Limb (tissue), 2 donors: ENCODE data around the gene CATSPER3.

Source experiments
- DNase-seq, 2 donors: peaks; one replicate each; pipeline ENCODE4 v3.0.0-alpha.2; 2016; ENCODE audit errors: extremely low spot score in 2 of 2

The CATSPER3 gene

DNA sequence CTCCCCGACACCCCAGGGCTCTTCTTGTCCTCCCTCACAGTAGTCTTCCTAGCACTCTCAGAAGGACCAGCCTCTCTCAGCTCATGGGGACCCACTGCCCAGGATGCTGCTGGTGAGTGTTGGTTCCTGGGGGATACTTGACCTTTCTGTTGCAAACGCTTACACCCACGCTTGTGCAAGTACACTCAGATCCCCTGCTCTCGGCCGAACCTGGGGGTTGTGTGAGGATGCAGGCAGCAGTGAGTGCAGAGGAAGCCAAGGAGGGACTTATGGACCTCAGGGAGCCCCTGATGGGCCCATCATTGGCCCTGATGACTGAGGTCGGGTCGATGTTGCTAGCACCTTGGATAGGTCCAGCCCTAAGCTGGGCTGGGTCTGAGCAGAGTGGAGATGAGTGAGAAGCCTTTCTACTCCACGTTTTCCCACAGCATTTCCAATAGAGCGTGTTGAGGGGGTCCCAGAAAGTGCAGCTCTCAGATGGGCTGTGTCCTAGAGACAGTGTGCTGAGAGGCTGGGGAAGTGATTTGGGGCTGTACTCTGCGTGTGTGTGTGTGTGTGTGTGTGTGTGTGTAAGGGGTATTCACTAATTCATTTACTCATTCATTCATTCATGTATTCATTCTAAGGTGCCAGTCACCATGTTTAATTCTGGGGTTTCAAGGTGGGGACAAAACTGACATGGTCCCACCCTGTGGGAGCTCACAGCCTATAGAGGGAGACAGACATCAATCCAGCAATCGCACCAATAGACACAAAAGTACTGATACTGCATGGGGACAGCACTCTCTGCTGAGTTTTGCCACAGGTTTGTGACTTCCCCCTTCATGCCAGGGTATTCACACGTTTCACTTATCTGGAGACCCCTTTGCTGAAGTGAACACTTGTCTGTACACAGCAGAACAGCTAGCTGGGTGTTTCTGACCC, 91.6 kb downstream of the CATSPER3 start:
- DNase-seq, result no peak

DNA sequence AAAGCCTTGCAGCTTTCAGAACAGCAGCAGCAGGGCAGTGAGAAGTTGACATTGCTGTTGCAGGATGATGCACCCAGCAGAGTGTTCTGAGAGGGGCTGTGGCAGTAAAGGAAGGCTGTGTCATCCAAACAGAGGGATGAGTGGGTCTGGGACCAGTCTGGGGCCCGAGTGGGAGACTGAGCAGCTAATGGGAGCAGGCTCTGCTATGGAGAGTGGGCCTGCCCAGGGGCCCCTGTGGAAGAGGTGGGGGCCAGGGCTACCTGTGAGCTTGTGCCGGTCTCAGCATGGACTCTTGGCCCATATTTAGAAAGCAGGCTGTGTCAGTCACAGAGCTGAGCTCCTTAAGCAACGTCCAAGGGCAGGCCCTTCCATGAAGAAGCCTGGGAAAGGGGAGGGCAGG, 92.3 kb downstream of the CATSPER3 start:
- no peak for DNase-seq

DNA sequence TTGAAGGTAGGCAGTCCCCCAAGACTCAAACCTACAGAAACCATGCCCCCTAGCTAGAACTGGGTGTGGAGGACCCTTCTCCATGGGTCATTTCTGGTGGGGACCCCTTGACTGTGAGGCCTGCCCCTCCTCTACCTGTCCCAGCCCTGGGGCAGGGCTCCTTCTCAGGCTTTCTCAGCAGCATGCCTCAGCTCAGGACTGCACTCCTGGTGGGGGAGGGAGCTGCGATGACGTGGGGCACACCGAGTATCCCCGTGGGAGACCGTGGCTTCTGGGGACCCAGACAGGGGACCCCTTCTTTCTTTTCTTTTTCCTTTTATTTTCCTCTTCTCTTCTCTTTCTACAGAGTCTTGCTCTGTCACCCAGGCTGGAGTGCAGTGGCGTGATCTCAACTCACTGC, 93.3 kb downstream of the CATSPER3 start:
- DNase-seq, result no peak
